ENCODE data around the gene FLNC. TPM values are rescaled to one million over a fixed set of nuclear protein-coding genes. Genes with fewer than 3 reads are reported as not detected.

FLNC gene
- total and polyA plus RNA-seq, 8 donors, result 14.3 to 34.7 (median 23.6) TPM

- no peak overlapping the region for H3K4me3 ChIP-seq
- no peaks in the 10 kb centered on the region for H3K36me3 ChIP-seq
- intact Hi-C loops (cut with DNase I), result no loop called here
- no peaks in the 10 kb centered on the region for H3K4me1 ChIP-seq
- ATAC-seq, result peak; percentile 91
- H3K27me3 ChIP-seq, result peaks cover 0 to 5% of the 10 kb centered on the region in 2 donors
- H3K27ac ChIP-seq, result no peak overlapping the region
- H3K9me3 ChIP-seq, result no peaks in the 10 kb centered on the region
- DNase-seq, result peak in 2 of 4 donors; percentile 61 to 71
- peak; percentile 71 to 78 for TF ChIP-seq CTCF (IDR thresholded peaks at IDR 0.05)
These were observed 49.9 kb downstream of the FLNC start for GRCh38 chr7:128879939-128880746.

- intact Hi-C loops (cut with DNase I), result no loop called here
- H3K27ac ChIP-seq, result no peak overlapping the region
- ATAC-seq, result no peak
- TF ChIP-seq CTCF (IDR thresholded peaks at IDR 0.05), result no peak
- no peaks in the 10 kb centered on the region for H3K36me3 ChIP-seq
- no peaks in the 10 kb centered on the region for H3K9me3 ChIP-seq
- peaks cover 0 to 13% of the 10 kb centered on the region in 2 donors for H3K27me3 ChIP-seq
- H3K4me3 ChIP-seq, result no peak overlapping the region
- no peak for DNase-seq
- H3K4me1 ChIP-seq, result no peaks in the 10 kb centered on the region
These were observed 50.7 kb downstream of the FLNC start for GRCh38 chr7:128880791-128881457.

GRCh38 chr7:128881458-128882125 is 51.4 kb downstream of the FLNC start:
- ATAC-seq (no peak), DNase-seq (no peak)
- Histone ChIP-seq H3K4me3 (no peak overlapping the region), H3K27me3 (peaks cover 0 to 20% of the 10 kb centered on the region in 2 donors), H3K9me3 (no peaks in the 10 kb centered on the region), H3K4me1 (no peaks in the 10 kb centered on the region), H3K36me3 (no peaks in the 10 kb centered on the region), H3K27ac (no peak overlapping the region)
- TF ChIP-seq CTCF (IDR thresholded peaks at IDR 0.05), result no peak
- intact Hi-C loops (cut with DNase I), result no loop called here

GRCh38 chr7:128882134-128882533 is 51.9 kb downstream of the FLNC start:
- intact Hi-C loops (cut with DNase I), result no loop called here
- no peak for TF ChIP-seq CTCF (IDR thresholded peaks at IDR 0.05)
- Histone ChIP-seq H3K4me1 (no peaks in the 10 kb centered on the region), H3K27ac (no peak overlapping the region), H3K4me3 (no peak overlapping the region), H3K36me3 (no peaks in the 10 kb centered on the region), H3K9me3 (no peaks in the 10 kb centered on the region), H3K27me3 (peaks cover 0 to 25% of the 10 kb centered on the region in 2 donors)
- DNase-seq (no peak), ATAC-seq (no peak)
